CD4-positive, alpha-beta T cell (primary cell): ENCODE measurements around the gene ENOX1. TPM values are rescaled to one million over a fixed set of nuclear protein-coding genes. Genes with fewer than 3 reads are reported as not detected.
"Not testable (repeated sequence)": the region's sequence is repeated elsewhere in the genome, so short reads cannot be mapped to it uniquely, and the experiment has no call there.

Experiments
- ATAC-seq: fragments of 200-7000 bp; cut with Tn5 transposase; one replicate; pipeline ENCODE4 v1.10.0; 2022; ENCODE audit warnings: mild to moderate bottlenecking; ENCODE audit not compliant: poor library complexity
- CTCF ChIA-PET: fragments of 350-600 bp; sonication (Branson Sonifier 250); formaldehyde crosslinking; loops from one replicate; lab custom pipeline; 2021; ENCODE audit warnings: antibody characterized with exemption, inconsistent platforms; lab: Charles Lee
- POLR2A ChIA-PET: fragments of 350-600 bp; sonication (Branson Sonifier 250); formaldehyde crosslinking; loops from one replicate; lab custom pipeline; 2021; ENCODE audit warnings: antibody characterized with exemption, inconsistent platforms; lab: Charles Lee
- DNase-seq, 14 experiments: peaks; one replicate each; pipeline ENCODE4 v3.0.0-alpha.2; 2013 to 2020; ENCODE audit warnings: mixed read lengths in 2 of 14
- H3K27ac ChIP-seq, 2 donors: one replicate each; pipeline versions ENCODE4 v1.5.1 to v1.7.0; 2013; ENCODE audit warnings: low read length in 2 of 2, low read depth in 1 of 2, mild to moderate bottlenecking in 1 of 2
- H3K27me3 ChIP-seq, 2 experiments: 1 replicate in 1 of 2; 2 replicates in 1 of 2; pipeline versions ENCODE4 v1.6.1 to v1.7.0; 2013; ENCODE audit warnings: low read length in 2 of 2, control low read depth in 1 of 2, mild to moderate bottlenecking in 1 of 2, moderate library complexity in 1 of 2; ENCODE audit not compliant: insufficient read depth in 2 of 2, control insufficient read depth in 1 of 2
- H3K36me3 ChIP-seq: one replicate; pipeline ENCODE4 v1.6.1; 2013; ENCODE audit warnings: low read length, control low read depth; ENCODE audit not compliant: insufficient read depth
- H3K4me1 ChIP-seq: one replicate; pipeline ENCODE4 v1.6.1; 2013; ENCODE audit warnings: low read length, control low read depth; ENCODE audit not compliant: insufficient read depth
- H3K4me3 ChIP-seq: one replicate; pipeline ENCODE4 v1.5.1; 2013; ENCODE audit warnings: mild to moderate bottlenecking, low read length, moderate library complexity
- H3K9me3 ChIP-seq, 2 experiments: 1 replicate in 1 of 2; 2 replicates in 1 of 2; pipeline versions ENCODE4 v1.6.1 to v1.7.0; 2013; ENCODE audit warnings: low read length in 2 of 2, mild to moderate bottlenecking in 2 of 2, control low read depth in 1 of 2, moderate library complexity in 1 of 2; ENCODE audit not compliant: control insufficient read depth in 1 of 2, insufficient read depth in 1 of 2
- H3K27ac Mint-ChIP-seq: one replicate; pipeline ENCODE4 v1.8.0; 2020; ENCODE audit warnings: mixed read lengths
- H3K27me3 Mint-ChIP-seq: one replicate; pipeline ENCODE4 v1.8.0; 2021; ENCODE audit warnings: mixed read lengths
- H3K36me3 Mint-ChIP-seq: one replicate; pipeline ENCODE4 v1.8.0; 2021; ENCODE audit warnings: low read depth, mixed read lengths
- H3K4me1 Mint-ChIP-seq: one replicate; pipeline ENCODE4 v1.8.0; 2021; ENCODE audit warnings: low read depth, mixed read lengths
- H3K4me3 Mint-ChIP-seq: one replicate; pipeline ENCODE4 v1.8.0; 2020; ENCODE audit warnings: mild to moderate bottlenecking, mixed read lengths
- H3K9me3 Mint-ChIP-seq: one replicate; pipeline ENCODE4 v1.8.0; 2020; ENCODE audit warnings: mixed read lengths
- CTCF ChIP-seq: fragments of 200-600 bp; IDR thresholded peaks from one replicate; pipeline ENCODE4 v1.8.0; 2022; ENCODE audit warnings: antibody characterized with exemption, mild to moderate bottlenecking
- intact Hi-C, 2 experiments: fragments of 100-400 bp; cut with DNase I in 1 of 2; cut with micrococcal nuclease in 1 of 2; formaldehyde crosslinking; loops; one replicate each; pipeline versions ENCODE4 v1.15.1 to v1.9.0; 2023 to 2025; cut with DNase I, micrococcal nuclease
- total RNA-seq, 174 experiments: library from RNA in 2 of 174; stranded (reverse) in 2 of 174; gene quantifications; one replicate each; pipeline ENCODE4 v1.2.3 and lab custom pipeline; 2021 to 2026

The ENOX1 gene
- total RNA-seq, 2 experiments from 2014 or later, result not detected

GRCh38 chr13:43424412-43424811, 362.4 kb downstream of the ENOX1 start:
- no peak overlapping the region for H3K27ac Mint-ChIP-seq
- TF ChIP-seq CTCF, result no peak
- Histone ChIP-seq H3K27ac (no peak overlapping the region), H3K4me3 (no peak overlapping the region), H3K36me3 (no peaks in the 10 kb centered on the region), H3K27me3 (no peaks in the 10 kb centered on the region), H3K4me1 (no peaks in the 10 kb centered on the region), H3K9me3 (peaks cover 0 to 4% of the 10 kb centered on the region in 2 experiments)
- no peaks in the 10 kb centered on the region for H3K36me3 Mint-ChIP-seq
- H3K4me1 Mint-ChIP-seq, result no peaks in the 10 kb centered on the region
- no peaks in the 10 kb centered on the region for H3K9me3 Mint-ChIP-seq
- intact Hi-C loops, result no loop called here
- H3K4me3 Mint-ChIP-seq, result no peak overlapping the region
- DNase-seq (no peak), ATAC-seq (no peak)
- CTCF ChIA-PET, result no interaction called here
- POLR2A ChIA-PET, result no interaction called here
- no peaks in the 10 kb centered on the region for H3K27me3 Mint-ChIP-seq

- Histone ChIP-seq H3K36me3 (no peaks in the 10 kb centered on the region), H3K4me3 (no peak overlapping the region), H3K4me1 (no peaks in the 10 kb centered on the region), H3K9me3 (peaks cover 0 to 8% of the 10 kb centered on the region in 2 experiments), H3K27me3 (no peaks in the 10 kb centered on the region), H3K27ac (no peak overlapping the region)
- no peak for DNase-seq
- Mint-ChIP-seq H3K9me3 (no peaks in the 10 kb centered on the region), H3K27me3 (no peaks in the 10 kb centered on the region), H3K4me1 (no peaks in the 10 kb centered on the region), H3K27ac (no peak overlapping the region), H3K4me3 (no peak overlapping the region), H3K36me3 (no peaks in the 10 kb centered on the region)
- POLR2A ChIA-PET, result no interaction called here
- no peak for TF ChIP-seq CTCF
- no peak for ATAC-seq
- intact Hi-C loops, result no loop called here
- CTCF ChIA-PET, result no interaction called here
These were observed 364.7 kb downstream of the ENOX1 start for GRCh38 chr13:43422116-43422515.

- H3K36me3 ChIP-seq, ATAC-seq, H3K4me1 ChIP-seq, H3K9me3 Mint-ChIP-seq, intact Hi-C loops, H3K4me3 Mint-ChIP-seq, POLR2A ChIA-PET, H3K4me3 ChIP-seq, H3K36me3 Mint-ChIP-seq, H3K27me3 Mint-ChIP-seq, H3K4me1 Mint-ChIP-seq, DNase-seq, H3K27me3 ChIP-seq, CTCF ChIA-PET, H3K27ac Mint-ChIP-seq, H3K27ac ChIP-seq: not testable (repeated sequence)
- H3K9me3 ChIP-seq, result peaks cover 0 to 24% of the 10 kb centered on the region in 2 experiments
These were observed 369.9 kb downstream of the ENOX1 start for GRCh38 chr13:43416842-43417241.

GRCh38 chr13:43416408-43416807, 370.4 kb downstream of the ENOX1 start:
- H3K36me3 Mint-ChIP-seq, H3K27me3 Mint-ChIP-seq, H3K4me3 ChIP-seq, CTCF ChIA-PET, H3K9me3 Mint-ChIP-seq, H3K27ac Mint-ChIP-seq, H3K36me3 ChIP-seq, H3K4me3 Mint-ChIP-seq, H3K4me1 Mint-ChIP-seq, POLR2A ChIA-PET, intact Hi-C loops, DNase-seq, H3K27ac ChIP-seq, ATAC-seq, H3K4me1 ChIP-seq, H3K27me3 ChIP-seq: not testable (repeated sequence)
- H3K9me3 ChIP-seq, result peaks cover 0 to 24% of the 10 kb centered on the region in 2 experiments

- H3K27me3 ChIP-seq, H3K4me1 ChIP-seq, H3K36me3 Mint-ChIP-seq, H3K36me3 ChIP-seq, intact Hi-C loops, H3K4me3 Mint-ChIP-seq, ATAC-seq, DNase-seq, H3K27ac Mint-ChIP-seq, H3K4me3 ChIP-seq, H3K4me1 Mint-ChIP-seq, CTCF ChIA-PET, H3K27ac ChIP-seq, H3K9me3 Mint-ChIP-seq, POLR2A ChIA-PET, H3K27me3 Mint-ChIP-seq: not testable (repeated sequence)
- H3K9me3 ChIP-seq, result peaks cover 0 to 24% of the 10 kb centered on the region in 2 experiments
These were observed 370.8 kb downstream of the ENOX1 start for GRCh38 chr13:43415903-43416391.
